Activated naive CD4-positive, alpha-beta T cell (primary cell): ENCODE results near the gene CDR2.
"Not testable (repeated sequence)": the region's sequence is repeated elsewhere in the genome, so short reads cannot be mapped to it uniquely, and the experiment has no call there.

Experiments
- DNase-seq, 4 experiments: peaks; one replicate each; lab custom pipeline; 2025; lab: John Stamatoyannopoulos, UW

CDR2 gene

GRCh38 chr16:22304411-22304810, 70.0 kb downstream of the CDR2 start:
- no peak for DNase-seq

- no peak for DNase-seq
These were observed 71.5 kb downstream of the CDR2 start for GRCh38 chr16:22302776-22303363.

GRCh38 chr16:22301423-22301822, 73.0 kb downstream of the CDR2 start:
- DNase-seq, result not testable (repeated sequence)

DNA sequence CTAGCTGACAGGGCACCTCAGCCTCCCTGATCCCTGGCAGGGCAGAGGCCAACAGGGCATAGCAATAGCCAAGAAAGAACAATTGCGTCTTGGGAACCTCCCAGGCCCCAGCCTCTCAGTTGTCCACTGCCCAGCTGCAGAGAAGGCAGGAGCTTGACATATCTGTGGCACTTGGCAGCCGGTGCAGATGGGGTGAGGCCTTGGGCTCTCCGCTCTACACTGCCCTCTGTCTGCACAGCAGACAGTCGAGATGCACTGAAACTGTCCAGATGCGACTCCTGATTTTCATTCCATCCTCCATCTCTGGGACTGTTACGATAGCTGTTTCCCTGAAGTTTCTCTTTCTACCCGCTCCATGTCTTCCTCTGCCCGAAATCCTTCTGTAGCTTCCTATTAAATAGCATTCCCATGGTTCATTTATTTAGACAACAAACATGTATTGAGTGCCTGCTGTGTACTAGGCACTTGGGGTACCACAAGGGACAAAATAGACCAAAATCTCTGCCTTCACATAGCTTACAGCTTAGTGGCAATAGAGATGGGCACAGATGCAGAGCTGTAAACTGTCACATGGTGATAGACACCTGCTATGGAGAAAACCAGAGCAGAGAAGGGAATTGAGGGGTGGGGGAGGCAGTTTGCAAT, 73.9 kb downstream of the CDR2 start:
- peak in 2 of 4 experiments; percentile 16 to 33 for DNase-seq

- DNase-seq, result no peak
These were observed 75.4 kb downstream of the CDR2 start for GRCh38 chr16:22299036-22299435.

- DNase-seq, result peak; percentile 42 to 60 (median 60)
These were observed 76.3 kb downstream of the CDR2 start for GRCh38 chr16:22297871-22298733.

- peak; percentile 99 to 100 (median 100) for DNase-seq
These were observed 77.1 kb downstream of the CDR2 start, which contains the start of gene POLR3E for GRCh38 chr16:22297114-22297870. POLR3E (plus strand) TSS chr16:22297409; CDS start chr16:22302969, 5,560 bp downstream.

DNA sequence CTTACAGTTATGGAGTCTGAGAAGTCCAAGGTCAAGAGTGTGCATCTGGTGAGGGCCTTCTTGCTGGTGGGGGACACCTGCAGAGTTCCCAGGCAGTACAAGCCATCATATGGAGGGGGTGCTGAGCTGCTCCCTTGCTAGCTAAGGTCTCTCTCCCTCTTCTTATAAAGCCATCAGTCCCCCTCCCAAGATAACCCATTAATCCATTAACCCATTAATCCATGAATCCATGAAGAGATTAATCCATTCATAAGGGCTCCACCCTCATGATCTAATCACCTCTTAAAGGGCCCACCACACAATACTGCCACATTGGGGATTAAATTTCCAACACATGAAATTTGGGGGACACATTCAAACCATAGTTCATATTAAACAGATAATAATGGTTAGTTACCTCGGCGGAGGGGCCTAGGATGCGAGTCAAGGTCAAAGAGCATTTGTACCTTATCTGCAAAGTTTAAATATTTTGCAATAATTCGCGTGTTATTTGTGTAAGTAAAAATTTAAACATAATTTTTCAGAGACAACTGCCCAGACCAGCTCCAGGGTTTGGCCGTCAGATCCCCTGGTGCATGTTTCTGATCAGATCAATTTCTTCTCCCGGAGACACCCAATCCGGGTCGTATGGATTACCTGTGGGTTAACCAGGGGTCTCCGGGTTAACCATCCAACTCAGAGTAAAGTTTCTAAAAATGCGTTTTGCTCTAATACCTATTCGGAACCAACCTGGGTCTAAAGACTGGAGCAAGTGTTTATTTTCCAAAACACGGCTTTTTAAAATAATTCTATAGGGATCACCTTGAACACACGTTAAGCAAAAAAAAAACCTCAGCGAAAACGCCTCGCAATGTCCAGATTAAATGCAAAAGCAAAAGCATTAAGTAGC, 78.0 kb downstream of the CDR2 start:
- DNase-seq, result no peak
